ENCODE data around the gene RTN4IP1.

DNA sequence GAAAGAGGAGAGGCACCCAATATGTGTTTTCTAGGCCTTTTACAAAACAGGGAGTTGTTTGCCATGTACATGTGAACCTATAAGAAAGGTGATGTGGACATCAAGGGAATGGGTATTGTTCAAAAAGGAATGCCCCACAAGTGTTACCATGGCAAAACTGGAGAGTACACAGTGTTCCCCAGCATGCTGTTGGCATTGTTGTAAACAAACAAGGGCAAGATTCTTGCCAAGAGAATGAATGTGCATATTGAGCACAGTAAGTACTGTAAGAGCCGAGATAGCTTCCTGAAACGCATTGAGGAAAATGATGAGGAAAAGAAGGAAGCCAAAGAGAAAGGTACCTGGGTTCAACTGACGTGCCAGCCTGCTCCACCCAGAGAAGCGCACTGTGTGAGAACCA lies 13.2 kb upstream of the RTN4IP1 start:
- TF ChIP-seq, protein P1, sequence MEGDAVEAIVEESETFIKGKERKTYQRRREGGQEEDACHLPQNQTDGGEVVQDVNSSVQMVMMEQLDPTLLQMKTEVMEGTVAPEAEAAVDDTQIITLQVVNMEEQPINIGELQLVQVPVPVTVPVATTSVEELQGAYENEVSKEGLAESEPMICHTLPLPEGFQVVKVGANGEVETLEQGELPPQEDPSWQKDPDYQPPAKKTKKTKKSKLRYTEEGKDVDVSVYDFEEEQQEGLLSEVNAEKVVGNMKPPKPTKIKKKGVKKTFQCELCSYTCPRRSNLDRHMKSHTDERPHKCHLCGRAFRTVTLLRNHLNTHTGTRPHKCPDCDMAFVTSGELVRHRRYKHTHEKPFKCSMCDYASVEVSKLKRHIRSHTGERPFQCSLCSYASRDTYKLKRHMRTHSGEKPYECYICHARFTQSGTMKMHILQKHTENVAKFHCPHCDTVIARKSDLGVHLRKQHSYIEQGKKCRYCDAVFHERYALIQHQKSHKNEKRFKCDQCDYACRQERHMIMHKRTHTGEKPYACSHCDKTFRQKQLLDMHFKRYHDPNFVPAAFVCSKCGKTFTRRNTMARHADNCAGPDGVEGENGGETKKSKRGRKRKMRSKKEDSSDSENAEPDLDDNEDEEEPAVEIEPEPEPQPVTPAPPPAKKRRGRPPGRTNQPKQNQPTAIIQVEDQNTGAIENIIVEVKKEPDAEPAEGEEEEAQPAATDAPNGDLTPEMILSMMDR (IDR thresholded peaks at IDR 0.05): no peak
- no peak for TF ChIP-seq POLR2A (IDR thresholded peaks at IDR 0.05)
